IPS-15b (cell line): Measurements from ENCODE around the gene TNS3.

Experiments
- H3K27me3 ChIP-seq: one replicate; pipeline ENCODE4 v1.6.1; 2013; ENCODE audit warnings: low read length; ENCODE audit not compliant: control insufficient read depth, insufficient read depth
- H3K36me3 ChIP-seq: one replicate; pipeline ENCODE4 v1.6.1; 2013; ENCODE audit warnings: low read length; ENCODE audit not compliant: control insufficient read depth, insufficient read depth
- H3K4me1 ChIP-seq: one replicate; pipeline ENCODE4 v1.6.1; 2013; ENCODE audit warnings: mild to moderate bottlenecking, low read length; ENCODE audit not compliant: control insufficient read depth, insufficient read depth
- H3K4me3 ChIP-seq: one replicate; pipeline ENCODE4 v1.5.1; 2013; ENCODE audit warnings: low read depth, low read length
- H3K9ac ChIP-seq: one replicate; pipeline ENCODE4 v1.6.1; 2013; ENCODE audit warnings: low read depth, mild to moderate bottlenecking, low read length
- H3K9me3 ChIP-seq: one replicate; pipeline ENCODE4 v1.6.1; 2013; ENCODE audit warnings: mild to moderate bottlenecking, low read length; ENCODE audit not compliant: control insufficient read depth, insufficient read depth

TNS3 gene

GRCh38 chr7:47424523-47424922 lies 157.4 kb downstream of the TNS3 start:
- H3K27me3 ChIP-seq = no peaks in the 10 kb centered on the region
- H3K4me1 ChIP-seq = peaks cover under 1% of the 10 kb centered on the region
- no peaks in the 10 kb centered on the region for H3K9me3 ChIP-seq
- no peak overlapping the region for H3K9ac ChIP-seq
- peaks cover 13% of the 10 kb centered on the region for H3K36me3 ChIP-seq
- no peak overlapping the region for H3K4me3 ChIP-seq

- H3K4me1 ChIP-seq = peaks cover 4% of the 10 kb centered on the region
- no peak overlapping the region for H3K9ac ChIP-seq
- H3K9me3 ChIP-seq = no peaks in the 10 kb centered on the region
- no peaks in the 10 kb centered on the region for H3K27me3 ChIP-seq
- no peak overlapping the region for H3K4me3 ChIP-seq
- peaks cover 13% of the 10 kb centered on the region for H3K36me3 ChIP-seq
Measured at GRCh38 chr7:47423196-47423595, 158.7 kb downstream of the TNS3 start.

GRCh38 chr7:47422611-47423010 lies 159.3 kb downstream of the TNS3 start:
- Histone ChIP-seq H3K9me3 (no peaks in the 10 kb centered on the region), H3K9ac (no peak overlapping the region), H3K4me3 (no peak overlapping the region), H3K27me3 (no peaks in the 10 kb centered on the region), H3K36me3 (peaks cover 9% of the 10 kb centered on the region), H3K4me1 (peaks cover 4% of the 10 kb centered on the region)

DNA sequence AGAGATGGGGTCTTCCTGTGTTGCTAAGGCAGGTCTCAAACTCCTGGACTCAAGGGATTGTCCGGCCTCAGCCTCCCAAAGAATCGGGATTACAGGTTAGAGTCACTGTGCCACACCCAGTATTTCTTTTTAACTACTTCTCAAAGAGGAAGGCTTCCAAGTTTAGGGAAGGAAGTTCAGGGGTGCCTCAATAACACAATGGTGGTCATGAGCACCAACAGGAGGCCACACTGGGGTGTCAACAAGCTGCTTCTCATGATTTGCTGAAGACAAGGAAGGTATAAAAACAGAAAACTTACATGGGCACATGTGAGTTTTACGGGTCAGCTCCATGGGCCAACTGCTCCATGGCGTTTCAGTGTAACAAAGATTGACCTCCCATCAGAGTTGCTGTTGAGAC lies 160.5 kb downstream of the TNS3 start:
- no peak overlapping the region for H3K4me3 ChIP-seq
- no peaks in the 10 kb centered on the region for H3K9me3 ChIP-seq
- H3K9ac ChIP-seq = no peak overlapping the region
- peaks cover 4% of the 10 kb centered on the region for H3K4me1 ChIP-seq
- H3K27me3 ChIP-seq = no peaks in the 10 kb centered on the region
- H3K36me3 ChIP-seq = peaks cover 6% of the 10 kb centered on the region

DNA sequence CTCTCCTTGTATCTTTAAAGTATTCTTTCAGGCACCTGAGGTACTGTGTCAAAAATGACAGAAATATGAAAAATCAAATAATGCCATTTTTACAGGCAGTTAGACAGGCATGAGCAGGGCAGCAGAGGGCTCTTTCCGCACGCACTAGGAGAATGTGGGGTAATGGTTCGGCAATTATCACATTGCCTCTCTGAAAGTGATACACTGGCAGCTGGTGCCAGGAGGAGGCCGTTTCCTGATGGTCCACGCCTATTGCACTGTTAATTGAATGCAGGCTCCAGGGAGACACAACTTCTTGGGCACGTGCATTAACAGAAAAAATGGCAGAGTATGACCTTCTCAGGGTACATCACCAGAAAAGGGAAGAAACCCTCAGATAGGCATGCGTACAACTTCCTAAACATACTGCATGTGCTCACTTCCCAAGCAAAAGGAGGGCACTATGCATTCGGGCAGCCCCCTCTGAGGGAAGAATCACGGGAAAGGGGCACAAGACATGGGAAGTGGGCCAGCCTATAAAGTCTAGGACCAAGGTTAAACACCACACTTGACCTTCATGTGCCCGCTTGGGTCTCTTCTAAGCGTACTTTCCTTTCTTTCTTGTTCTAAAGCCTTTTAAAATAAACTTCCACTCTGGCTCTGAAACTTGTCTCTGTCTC lies 161.7 kb downstream of the TNS3 start:
- H3K36me3 ChIP-seq = peaks cover 6% of the 10 kb centered on the region
- H3K9me3 ChIP-seq = no peaks in the 10 kb centered on the region
- H3K4me3 ChIP-seq = no peak overlapping the region
- peaks cover 4% of the 10 kb centered on the region for H3K4me1 ChIP-seq
- H3K27me3 ChIP-seq = no peaks in the 10 kb centered on the region
- no peak overlapping the region for H3K9ac ChIP-seq

GRCh38 chr7:47419471-47419870 lies 162.4 kb downstream of the TNS3 start:
- Histone ChIP-seq H3K4me3 (no peak overlapping the region), H3K4me1 (peaks cover 4% of the 10 kb centered on the region), H3K9ac (no peak overlapping the region), H3K9me3 (no peaks in the 10 kb centered on the region), H3K27me3 (no peaks in the 10 kb centered on the region), H3K36me3 (peaks cover 6% of the 10 kb centered on the region)

- peaks cover 8% of the 10 kb centered on the region for H3K36me3 ChIP-seq
- no peaks in the 10 kb centered on the region for H3K27me3 ChIP-seq
- no peak overlapping the region for H3K4me3 ChIP-seq
- peaks cover 4% of the 10 kb centered on the region for H3K4me1 ChIP-seq
- no peaks in the 10 kb centered on the region for H3K9me3 ChIP-seq
- no peak overlapping the region for H3K9ac ChIP-seq
Measured at GRCh38 chr7:47418601-47419309, 163.2 kb downstream of the TNS3 start.

DNA sequence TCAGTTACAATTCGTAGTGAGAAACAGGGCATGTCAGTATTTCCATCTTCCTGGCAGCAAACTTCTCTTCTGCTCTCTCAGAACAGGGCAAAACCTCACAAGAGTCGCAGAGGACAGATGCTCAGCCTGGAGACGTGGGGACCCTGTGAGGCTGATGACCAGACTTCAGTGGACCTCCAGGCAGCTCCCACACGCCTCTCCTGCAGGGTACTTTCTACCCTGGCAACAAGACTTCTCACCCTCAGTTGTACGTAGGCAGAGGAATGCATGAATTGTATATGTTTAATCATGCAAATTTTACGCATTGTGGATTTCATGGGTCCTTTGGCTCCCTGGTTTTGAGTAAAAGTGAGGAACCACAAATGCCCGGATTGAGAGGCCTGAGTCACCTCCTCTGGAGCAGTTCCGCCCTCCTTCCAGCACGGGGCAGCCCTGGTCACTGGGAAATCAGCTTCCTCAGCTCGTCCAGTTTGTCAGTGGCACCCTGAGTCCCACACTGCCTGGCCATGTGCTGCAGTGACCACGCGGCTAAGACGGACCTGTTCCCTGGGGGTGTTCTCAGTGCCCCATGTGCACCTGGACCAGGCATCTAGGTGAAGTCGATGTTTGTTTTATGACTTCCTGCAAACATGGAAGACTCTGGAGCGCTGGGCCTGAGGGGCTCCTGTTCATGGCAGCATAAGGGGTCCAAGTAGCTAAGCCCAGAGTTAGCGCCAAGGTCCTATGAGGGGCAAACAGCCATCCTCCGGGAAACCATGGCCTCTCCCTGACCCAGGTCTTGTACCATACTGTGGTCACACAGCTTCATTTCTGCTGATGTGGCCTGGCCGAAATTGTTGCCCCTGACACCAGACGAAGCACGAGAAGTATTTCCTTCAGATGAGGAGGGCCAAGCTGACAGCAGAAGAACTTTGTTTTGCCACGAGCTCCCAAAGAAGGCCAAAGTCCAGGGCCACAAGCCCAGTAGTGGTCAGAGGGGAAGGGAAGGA lies 165.1 kb downstream of the TNS3 start:
- Histone ChIP-seq H3K9ac (no peak overlapping the region), H3K4me1 (peaks cover 4% of the 10 kb centered on the region), H3K9me3 (no peaks in the 10 kb centered on the region), H3K27me3 (no peaks in the 10 kb centered on the region), H3K36me3 (peaks cover 6% of the 10 kb centered on the region), H3K4me3 (no peak overlapping the region)

DNA sequence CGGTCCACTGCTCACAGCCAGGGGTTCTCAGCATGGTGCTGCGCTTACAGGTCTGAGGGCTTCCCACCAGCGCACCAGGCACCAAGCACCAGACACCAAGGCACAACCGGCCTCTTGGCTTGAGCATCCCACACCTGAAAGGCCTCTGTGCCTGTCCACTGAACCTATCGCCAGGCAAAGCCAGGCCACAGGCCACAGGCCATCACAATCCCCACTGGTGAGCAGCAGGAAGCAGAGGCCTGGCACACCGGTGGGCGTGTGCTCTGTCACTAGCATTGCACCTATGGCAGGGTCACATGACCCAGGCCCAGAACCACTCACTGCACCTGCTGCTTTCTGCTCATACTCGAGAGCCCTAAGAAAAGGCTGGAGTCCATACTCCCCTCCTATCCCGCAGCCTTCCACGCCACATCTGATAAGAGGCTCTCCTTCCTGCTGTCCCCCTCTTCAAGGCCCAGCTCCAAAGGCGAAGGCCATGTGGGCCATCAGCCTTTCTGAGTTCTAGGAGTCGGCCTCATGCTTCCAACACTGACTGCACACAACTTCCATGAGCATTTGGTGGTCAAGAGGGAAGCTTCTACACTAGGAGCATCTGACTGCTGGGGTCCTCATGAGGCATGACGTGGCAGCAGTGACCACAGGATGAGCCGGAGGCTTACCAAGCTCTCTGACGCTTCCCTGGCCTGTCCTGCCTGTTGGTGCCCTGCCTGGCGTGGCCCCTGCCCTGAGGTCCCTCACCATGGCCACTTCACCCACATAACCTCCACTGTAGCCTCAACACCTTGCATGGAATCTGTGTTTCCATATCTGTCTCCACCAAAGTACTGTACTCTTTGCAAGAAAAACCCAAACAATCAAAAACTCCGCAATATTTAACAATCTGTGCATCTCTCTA lies 166.3 kb downstream of the TNS3 start:
- no peak overlapping the region for H3K4me3 ChIP-seq
- no peaks in the 10 kb centered on the region for H3K9me3 ChIP-seq
- peaks cover 6% of the 10 kb centered on the region for H3K36me3 ChIP-seq
- no peak overlapping the region for H3K9ac ChIP-seq
- H3K27me3 ChIP-seq = no peaks in the 10 kb centered on the region
- peaks cover 4% of the 10 kb centered on the region for H3K4me1 ChIP-seq

DNA sequence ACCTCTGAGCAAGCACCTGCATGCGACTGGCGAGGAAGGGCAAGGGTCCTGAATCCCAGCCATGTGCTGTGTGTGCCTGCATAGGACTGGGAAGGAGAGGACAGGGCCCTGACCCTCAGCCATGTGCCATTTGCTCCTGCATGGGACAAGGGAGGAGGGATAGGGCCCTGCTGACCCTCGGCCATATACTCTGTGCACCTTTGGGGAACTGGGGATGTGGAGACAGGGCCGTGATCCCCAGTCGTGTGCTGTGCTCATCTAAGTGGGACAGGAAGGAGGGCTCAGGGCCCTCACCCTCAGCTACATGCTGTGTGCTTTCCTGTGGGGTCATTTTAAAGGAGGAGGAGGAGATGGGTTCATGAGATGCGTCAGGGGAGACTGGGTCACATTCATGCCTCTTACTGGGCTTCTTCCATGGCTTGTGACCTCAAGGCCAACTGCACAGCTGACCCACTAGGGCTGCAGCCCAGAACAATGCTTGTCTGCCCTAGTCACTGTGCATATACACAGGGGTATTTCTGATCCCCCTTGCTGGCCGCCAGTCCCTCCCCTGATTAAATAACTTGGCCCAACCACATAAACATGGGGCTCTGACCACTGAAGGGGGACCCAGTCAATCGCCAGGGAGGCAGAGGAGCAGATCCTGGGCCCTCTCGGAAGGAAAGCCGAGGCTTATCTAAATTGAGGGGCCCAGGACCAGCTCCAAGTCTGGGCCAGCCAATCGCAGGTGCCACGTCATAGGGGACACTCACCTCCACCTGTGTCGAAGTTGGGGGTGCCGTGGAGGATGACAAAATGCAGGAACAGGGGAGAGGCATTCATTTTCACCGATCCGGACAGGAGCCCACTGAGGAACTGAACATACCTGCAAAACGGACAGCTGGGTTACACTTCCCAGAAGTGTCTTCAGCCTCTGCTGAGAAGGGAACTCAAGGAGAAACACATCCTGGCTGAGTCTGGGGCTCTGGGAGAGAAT lies 167.3 kb downstream of the TNS3 start:
- Histone ChIP-seq H3K9ac (no peak overlapping the region), H3K27me3 (no peaks in the 10 kb centered on the region), H3K9me3 (no peaks in the 10 kb centered on the region), H3K36me3 (peaks cover 6% of the 10 kb centered on the region), H3K4me3 (no peak overlapping the region), H3K4me1 (peaks cover 4% of the 10 kb centered on the region)
